Trophoblast cell (in vitro differentiated cells and primary cell): ENCODE results near the gene ARFGEF2.

Experiments used
- DNase-seq, 2 donors: peaks; one replicate each; pipeline ENCODE4 v3.0.0-alpha.2; 2016
- H2AFZ ChIP-seq: 2 replicates; pipeline ENCODE4 v1.6.1; 2013; ENCODE audit warnings: low read length, moderate library complexity, mild to moderate bottlenecking; ENCODE audit not compliant: insufficient read depth, poor library complexity
- H2AK5ac ChIP-seq: 2 replicates; pipeline ENCODE4 v1.6.1; 2013; ENCODE audit warnings: mild to moderate bottlenecking, low read length
- H2BK120ac ChIP-seq: 2 replicates; pipeline ENCODE4 v1.6.1; 2013; ENCODE audit warnings: low read length, mild to moderate bottlenecking, moderate library complexity; ENCODE audit not compliant: insufficient read depth, poor library complexity
- H2BK12ac ChIP-seq: 2 replicates; pipeline ENCODE4 v1.6.1; 2013; ENCODE audit warnings: mild to moderate bottlenecking, low read length, moderate library complexity
- H2BK5ac ChIP-seq: 2 replicates; pipeline ENCODE4 v1.6.1; 2013; ENCODE audit warnings: low read length, low read depth, moderate library complexity, mild to moderate bottlenecking; ENCODE audit not compliant: poor library complexity
- H3K14ac ChIP-seq: 2 replicates; pipeline ENCODE4 v1.6.1; 2013; ENCODE audit warnings: mild to moderate bottlenecking, low read length
- H3K18ac ChIP-seq: 2 replicates; pipeline ENCODE4 v1.6.1; 2013; ENCODE audit warnings: mild to moderate bottlenecking, low read length
- H3K23ac ChIP-seq: 2 replicates; pipeline ENCODE4 v1.6.1; 2013; ENCODE audit warnings: low read length
- H3K27ac ChIP-seq: 2 replicates; pipeline ENCODE4 v1.5.1; 2013; ENCODE audit warnings: low read depth, mild to moderate bottlenecking, inconsistent platforms, low read length, moderate library complexity
- H3K27me3 ChIP-seq: 2 replicates; pipeline ENCODE4 v1.6.1; 2013; ENCODE audit warnings: inconsistent platforms, mild to moderate bottlenecking, low read length, moderate library complexity; ENCODE audit not compliant: insufficient read depth
- H3K36me3 ChIP-seq, 2 experiments: 1 replicate in 1 of 2; 2 replicates in 1 of 2; pipeline ENCODE4 v1.6.1; 2013; ENCODE audit warnings: low read length in 2 of 2, mild to moderate bottlenecking in 2 of 2, moderate library complexity in 1 of 2; ENCODE audit not compliant: insufficient read depth in 2 of 2, control insufficient read depth in 1 of 2
- H3K4ac ChIP-seq: 2 replicates; pipeline ENCODE4 v1.6.1; 2013; ENCODE audit warnings: low read depth, mild to moderate bottlenecking, low read length, moderate library complexity
- H3K4me1 ChIP-seq, 2 experiments: 1 replicate in 1 of 2; 2 replicates in 1 of 2; pipeline ENCODE4 v1.6.1; 2013; ENCODE audit warnings: low read length in 2 of 2, mild to moderate bottlenecking in 2 of 2, moderate library complexity in 1 of 2; ENCODE audit not compliant: insufficient read depth in 2 of 2, control insufficient read depth in 1 of 2
- H3K4me2 ChIP-seq: 2 replicates; pipeline ENCODE4 v1.6.1; 2013; ENCODE audit warnings: inconsistent platforms, mild to moderate bottlenecking, low read length, moderate library complexity
- H3K4me3 ChIP-seq: 2 replicates; pipeline ENCODE4 v1.5.1; 2013; ENCODE audit warnings: mild to moderate bottlenecking, low read depth, low read length, inconsistent platforms
- H3K79me1 ChIP-seq: one replicate; pipeline ENCODE4 v1.6.1; 2013; ENCODE audit warnings: low read length
- H3K79me2 ChIP-seq: 2 replicates; pipeline ENCODE4 v1.6.1; 2013; ENCODE audit warnings: low read length, mild to moderate bottlenecking; ENCODE audit not compliant: control insufficient read depth, insufficient read depth, poor library complexity
- H3K9ac ChIP-seq: 2 replicates; pipeline ENCODE4 v1.6.1; 2013; ENCODE audit warnings: mild to moderate bottlenecking, low read length
- H3K9me3 ChIP-seq: 2 replicates; pipeline ENCODE4 v1.6.1; 2013; ENCODE audit warnings: low read depth, mild to moderate bottlenecking, control low read depth, inconsistent platforms, low read length; ENCODE audit not compliant: insufficient read depth
- H4K12ac ChIP-seq: 2 replicates; pipeline ENCODE4 v1.6.1; 2013; ENCODE audit warnings: low read depth, mild to moderate bottlenecking, low read length, moderate library complexity
- H4K8ac ChIP-seq: 2 replicates; pipeline ENCODE4 v1.6.1; 2013; ENCODE audit warnings: low read depth, mild to moderate bottlenecking, low read length, moderate library complexity
- H4K91ac ChIP-seq: one replicate; pipeline ENCODE4 v1.6.1; 2013; ENCODE audit warnings: low read depth, mild to moderate bottlenecking, low read length, moderate library complexity
- WGBS: extraction: QIAGEN DNeasy Blood & Tissue Kit; methylation state at CpG from one replicate; pipeline ENCODE4 v1.1.7; 2013; ENCODE audit warnings: missing lambda C conversion rate; ENCODE audit not compliant: insufficient read length, insufficient coverage; ENCODE audit errors: extremely low coverage; 5-methylcytosine and 5-hydroxymethylcytosine counted together

The ARFGEF2 gene

GRCh38 chr20:48937674-48938073 lies 16.2 kb downstream of the ARFGEF2 start:
- Histone ChIP-seq H2BK12ac (no peak overlapping the region), H3K36me3 (peaks cover 1 to 12% of the 10 kb centered on the region in 2 experiments), H3K4me2 (no peak overlapping the region), H3K14ac (no peak overlapping the region), H4K8ac (no peak overlapping the region), H3K4ac (no peak overlapping the region), H2BK5ac (no peak overlapping the region), H3K9ac (peak overlapping the region; percentile 3), H4K91ac (no peak overlapping the region), H3K27ac (no peak overlapping the region), H4K12ac (no peak overlapping the region), H3K27me3 (no peaks in the 10 kb centered on the region), H3K23ac (no peak overlapping the region), H3K9me3 (no peaks in the 10 kb centered on the region), H3K79me1 (no peaks in the 10 kb centered on the region), H3K4me3 (no peak overlapping the region), H3K4me1 (peaks cover 4 to 6% of the 10 kb centered on the region in 2 experiments), H2AFZ (no peak overlapping the region), H3K18ac (no peak overlapping the region), H3K79me2 (peaks cover 1% of the 10 kb centered on the region), H2AK5ac (no peak overlapping the region), H2BK120ac (no peak overlapping the region)
- no CpG with 5 or more reads among the region's 5 CpGs for WGBS
- no peak for DNase-seq

GRCh38 chr20:48938670-48939069 lies 17.2 kb downstream of the ARFGEF2 start:
- Histone ChIP-seq H3K79me1 (no peaks in the 10 kb centered on the region), H3K4me3 (no peak overlapping the region), H2BK120ac (no peak overlapping the region), H2BK12ac (no peak overlapping the region), H2AK5ac (no peak overlapping the region), H4K91ac (no peak overlapping the region), H3K27me3 (no peaks in the 10 kb centered on the region), H4K8ac (no peak overlapping the region), H3K4me2 (no peak overlapping the region), H2BK5ac (no peak overlapping the region), H3K79me2 (peaks cover 1% of the 10 kb centered on the region), H3K9ac (no peak overlapping the region), H3K9me3 (no peaks in the 10 kb centered on the region), H3K23ac (no peak overlapping the region), H3K27ac (no peak overlapping the region), H4K12ac (no peak overlapping the region), H3K4me1 (no peaks in the 10 kb centered on the region), H3K4ac (no peak overlapping the region), H3K14ac (no peak overlapping the region), H2AFZ (no peak overlapping the region), H3K18ac (no peak overlapping the region), H3K36me3 (peaks cover 1 to 14% of the 10 kb centered on the region in 2 experiments)
- DNase-seq, result no peak
- no CpG with 5 or more reads among the region's 6 CpGs for WGBS

GRCh38 chr20:48940170-48940569 lies 18.7 kb downstream of the ARFGEF2 start:
- no peak overlapping the region for H2BK120ac ChIP-seq
- no peak overlapping the region for H3K4me3 ChIP-seq
- no peak overlapping the region for H4K12ac ChIP-seq
- H3K27me3 ChIP-seq, result no peaks in the 10 kb centered on the region
- H3K79me1 ChIP-seq, result peaks cover 4% of the 10 kb centered on the region
- WGBS, result no CpG with 5 or more reads among the region's 2 CpGs
- H3K9ac ChIP-seq, result no peak overlapping the region
- H3K4me2 ChIP-seq, result no peak overlapping the region
- no peak overlapping the region for H4K91ac ChIP-seq
- H3K23ac ChIP-seq, result no peak overlapping the region
- no peak overlapping the region for H2BK5ac ChIP-seq
- H3K14ac ChIP-seq, result no peak overlapping the region
- H3K36me3 ChIP-seq, result peaks cover 4 to 17% of the 10 kb centered on the region in 2 experiments
- no peak overlapping the region for H4K8ac ChIP-seq
- no peaks in the 10 kb centered on the region for H3K9me3 ChIP-seq
- H3K4ac ChIP-seq, result no peak overlapping the region
- DNase-seq, result no peak
- H3K79me2 ChIP-seq, result peaks cover 1% of the 10 kb centered on the region
- no peak overlapping the region for H3K27ac ChIP-seq
- H3K4me1 ChIP-seq, result peaks cover 4% of the 10 kb centered on the region in 2 experiments
- no peak overlapping the region for H3K18ac ChIP-seq
- no peak overlapping the region for H2BK12ac ChIP-seq
- H2AFZ ChIP-seq, result no peak overlapping the region
- H2AK5ac ChIP-seq, result no peak overlapping the region

GRCh38 chr20:48941467-48941866 lies 20.0 kb downstream of the ARFGEF2 start:
- H3K79me2 ChIP-seq, result peaks cover 1% of the 10 kb centered on the region
- H3K4ac ChIP-seq, result no peak overlapping the region
- H2BK120ac ChIP-seq, result no peak overlapping the region
- no peak overlapping the region for H3K23ac ChIP-seq
- H4K91ac ChIP-seq, result no peak overlapping the region
- H3K9ac ChIP-seq, result no peak overlapping the region
- no peak overlapping the region for H4K8ac ChIP-seq
- WGBS, result no CpG with 5 or more reads among the region's 4 CpGs
- H3K4me3 ChIP-seq, result no peak overlapping the region
- H3K4me2 ChIP-seq, result no peak overlapping the region
- H3K4me1 ChIP-seq, result peaks cover 13 to 14% of the 10 kb centered on the region in 2 experiments
- H2AK5ac ChIP-seq, result no peak overlapping the region
- H3K27me3 ChIP-seq, result no peaks in the 10 kb centered on the region
- no peak overlapping the region for H2AFZ ChIP-seq
- H2BK12ac ChIP-seq, result no peak overlapping the region
- no peak overlapping the region for H3K18ac ChIP-seq
- DNase-seq, result no peak
- no peak overlapping the region for H4K12ac ChIP-seq
- H3K36me3 ChIP-seq, result peaks cover 4 to 17% of the 10 kb centered on the region in 2 experiments
- no peak overlapping the region for H2BK5ac ChIP-seq
- H3K79me1 ChIP-seq, result peaks cover 13% of the 10 kb centered on the region
- no peak overlapping the region for H3K14ac ChIP-seq
- H3K27ac ChIP-seq, result no peak overlapping the region
- no peaks in the 10 kb centered on the region for H3K9me3 ChIP-seq
